ENCODE results near the gene SLC25A12.

DNA sequence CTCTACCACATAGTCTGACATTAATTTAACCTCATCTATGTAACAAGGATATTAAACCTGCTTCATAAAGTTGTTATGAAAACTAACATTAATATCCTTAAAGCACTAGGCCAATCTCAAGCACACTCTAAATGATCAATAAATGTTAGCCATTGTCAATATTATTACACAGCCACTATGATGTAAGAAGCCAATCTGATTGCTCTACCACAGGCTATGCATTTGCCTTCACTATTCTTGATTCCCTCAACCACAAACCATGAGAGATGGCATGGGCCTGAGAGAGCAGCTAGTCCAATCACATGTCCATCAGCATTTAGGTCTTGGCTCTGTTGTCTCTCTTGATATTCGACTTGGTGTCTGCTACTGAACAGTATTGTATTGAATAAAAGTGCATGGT lies 4.2 kb downstream of the SLC25A12 start:
- TF ChIP-seq, protein P1, sequence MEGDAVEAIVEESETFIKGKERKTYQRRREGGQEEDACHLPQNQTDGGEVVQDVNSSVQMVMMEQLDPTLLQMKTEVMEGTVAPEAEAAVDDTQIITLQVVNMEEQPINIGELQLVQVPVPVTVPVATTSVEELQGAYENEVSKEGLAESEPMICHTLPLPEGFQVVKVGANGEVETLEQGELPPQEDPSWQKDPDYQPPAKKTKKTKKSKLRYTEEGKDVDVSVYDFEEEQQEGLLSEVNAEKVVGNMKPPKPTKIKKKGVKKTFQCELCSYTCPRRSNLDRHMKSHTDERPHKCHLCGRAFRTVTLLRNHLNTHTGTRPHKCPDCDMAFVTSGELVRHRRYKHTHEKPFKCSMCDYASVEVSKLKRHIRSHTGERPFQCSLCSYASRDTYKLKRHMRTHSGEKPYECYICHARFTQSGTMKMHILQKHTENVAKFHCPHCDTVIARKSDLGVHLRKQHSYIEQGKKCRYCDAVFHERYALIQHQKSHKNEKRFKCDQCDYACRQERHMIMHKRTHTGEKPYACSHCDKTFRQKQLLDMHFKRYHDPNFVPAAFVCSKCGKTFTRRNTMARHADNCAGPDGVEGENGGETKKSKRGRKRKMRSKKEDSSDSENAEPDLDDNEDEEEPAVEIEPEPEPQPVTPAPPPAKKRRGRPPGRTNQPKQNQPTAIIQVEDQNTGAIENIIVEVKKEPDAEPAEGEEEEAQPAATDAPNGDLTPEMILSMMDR (IDR thresholded peaks at IDR 0.05 in 8 of 11, conservative IDR thresholded peaks at IDR 0.05 in 3 of 11) = no peak
- no peak for TF ChIP-seq POLR2A (IDR thresholded peaks at IDR 0.05)

Measured in spleen (tissue), 7 donors.